WTC11 (cell line): Measurements from ENCODE around the gene GPR108. TPM values are rescaled to one million over a fixed set of nuclear protein-coding genes. Genes with fewer than 3 reads are reported as not detected.
"Not testable (repeated sequence)": the region's sequence is repeated elsewhere in the genome, so short reads cannot be mapped to it uniquely, and the experiment has no call there.

Experiments used
- ATAC-seq: fragments of 200-7000 bp; cut with Tn5 transposase; 2 replicates; pipeline ENCODE4 v1.10.0; 2021; ENCODE audit warnings: mild to moderate bottlenecking, moderate library complexity
- CTCF ChIA-PET: fragments of 300-600 bp; sonication (Branson Sonifier 250); formaldehyde crosslinking; loops from one replicate; lab custom pipeline; 2021; ENCODE audit warnings: antibody characterized with exemption; lab: Charles Lee
- POLR2A ChIA-PET: fragments of 350-600 bp; sonication (Branson Sonifier 250); formaldehyde crosslinking; loops from one replicate; lab custom pipeline; 2021; ENCODE audit warnings: antibody characterized with exemption; lab: Charles Lee
- DNase-seq: peaks from one replicate; pipeline ENCODE4 v3.0.0; 2021; ENCODE audit warnings: low spot score
- H3K27ac Mint-ChIP-seq: 2 replicates; pipeline ENCODE4 v1.8.0; 2021; ENCODE audit warnings: mixed read lengths
- H3K27me3 Mint-ChIP-seq: 2 replicates; pipeline ENCODE4 v1.8.0; 2021; ENCODE audit warnings: low read depth, mild to moderate bottlenecking, moderate library complexity, mixed read lengths
- H3K36me3 Mint-ChIP-seq: 2 replicates; pipeline ENCODE4 v1.8.0; 2021; ENCODE audit warnings: mixed read lengths
- H3K4me1 Mint-ChIP-seq: 2 replicates; pipeline ENCODE4 v1.8.0; 2022; ENCODE audit warnings: mixed read lengths
- H3K4me3 Mint-ChIP-seq: 2 replicates; pipeline ENCODE4 v1.8.0; 2021; ENCODE audit warnings: mild to moderate bottlenecking, moderate library complexity, mixed read lengths
- H3K9me3 Mint-ChIP-seq: 2 replicates; pipeline ENCODE4 v1.8.0; 2021; ENCODE audit warnings: mixed read lengths
- EMX1 ChIP-seq: fragments of 250-450 bp; sonication (Bioruptor Pico); IDR thresholded peaks from 2 replicates; pipeline ENCODE4 v1.8.0; 2021; ENCODE audit warnings: mild to moderate bottlenecking
- FOXP1 ChIP-seq: sonication (generic); formaldehyde crosslinking; IDR thresholded peaks from 2 replicates; pipeline ENCODE4 v1.8.0; 2022; ENCODE audit warnings: missing genetic modification reagents, mild to moderate bottlenecking, moderate library complexity, borderline replicate concordance
- JAZF1 ChIP-seq: fragments of 250-450 bp; sonication (Bioruptor Pico); IDR thresholded peaks from 2 replicates; pipeline ENCODE4 v1.9.0; 2021; ENCODE audit warnings: moderate library complexity, mild to moderate bottlenecking, inconsistent platforms
- MYBL2 ChIP-seq: sonication (generic); formaldehyde crosslinking; IDR thresholded peaks from 2 replicates; pipeline ENCODE4 v1.8.1; 2023; ENCODE audit warnings: mild to moderate bottlenecking, moderate library complexity, missing genetic modification reagents
- NR1H2 ChIP-seq: sonication (generic); formaldehyde crosslinking; IDR thresholded peaks from 2 replicates; pipeline ENCODE4 v1.9.0; 2021; ENCODE audit warnings: mild to moderate bottlenecking, moderate library complexity, missing genetic modification reagents
- SP1 ChIP-seq: sonication (generic); formaldehyde crosslinking; conservative IDR thresholded peaks from 2 replicates; pipeline ENCODE4 v1.8.1; 2022; ENCODE audit warnings: missing genetic modification reagents
- TP53 ChIP-seq: sonication (generic); formaldehyde crosslinking; IDR thresholded peaks from 2 replicates; pipeline ENCODE4 v1.8.1; 2023; ENCODE audit warnings: mild to moderate bottlenecking, missing genetic modification reagents
- ZNF121 ChIP-seq: sonication (generic); formaldehyde crosslinking; IDR thresholded peaks from 2 replicates; pipeline ENCODE4 v1.8.0; 2023; ENCODE audit warnings: missing genetic modification reagents
- total RNA-seq: library from RNA; stranded (reverse); gene quantifications from 3 replicates; pipeline ENCODE4 v1.2.3, GENCODE V29; 2021
- TF ChIP-seq, protein P1 (sequence below): fragments of 200-600 bp; IDR thresholded peaks from 2 replicates; pipeline ENCODE4 v1.8.0; 2022; ENCODE audit warnings: antibody characterized with exemption
- TF ChIP-seq, protein P2 (sequence below): sonication (generic); formaldehyde crosslinking; IDR thresholded peaks from 2 replicates; pipeline ENCODE4 v1.8.1; 2022; ENCODE audit warnings: mild to moderate bottlenecking, missing genetic modification reagents, moderate library complexity, borderline replicate concordance
- TF ChIP-seq, protein P3 (sequence below): sonication (generic); formaldehyde crosslinking; IDR thresholded peaks from 2 replicates; pipeline ENCODE4 v1.8.1; 2022; ENCODE audit warnings: missing genetic modification reagents, borderline replicate concordance
- TF ChIP-seq, protein P4 (sequence below): sonication (generic); formaldehyde crosslinking; IDR thresholded peaks from 2 replicates; pipeline ENCODE4 v1.8.0; 2022; ENCODE audit warnings: mild to moderate bottlenecking, missing genetic modification reagents
- TF ChIP-seq, protein P5 (sequence below): sonication (generic); formaldehyde crosslinking; IDR thresholded peaks from 2 replicates; pipeline ENCODE4 v1.8.0; 2023; ENCODE audit warnings: missing genetic modification reagents, mild to moderate bottlenecking, borderline replicate concordance

The GPR108 gene
- total RNA-seq, 1 experiment from 2014 or later: 48.7 TPM

DNA sequence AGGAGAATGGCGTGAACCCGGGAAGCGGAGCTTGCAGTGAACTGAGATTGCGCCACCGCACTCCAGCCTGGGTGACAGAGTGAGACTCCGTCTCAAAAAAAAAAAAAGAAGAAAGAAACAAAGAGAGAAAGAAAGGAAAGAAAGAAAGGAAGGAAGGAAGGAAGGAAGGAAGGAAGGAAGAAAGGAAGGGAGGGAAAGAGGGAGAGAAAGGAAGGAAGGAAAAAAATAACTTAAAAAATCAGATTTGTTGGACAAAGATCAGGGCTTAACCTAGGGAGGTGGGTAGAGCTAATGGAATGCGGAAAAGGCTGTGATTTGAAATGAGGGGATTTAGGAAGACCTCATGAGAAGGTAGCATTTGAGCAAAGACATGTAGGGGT is 34.3 kb upstream of the GPR108 start:
- POLR2A ChIA-PET: interaction anchor here (0.5 kb wide), 1 partner anchor 1008 kb away, joined by 4 read pairs; no protein-coding TSS in a partner anchor

DNA sequence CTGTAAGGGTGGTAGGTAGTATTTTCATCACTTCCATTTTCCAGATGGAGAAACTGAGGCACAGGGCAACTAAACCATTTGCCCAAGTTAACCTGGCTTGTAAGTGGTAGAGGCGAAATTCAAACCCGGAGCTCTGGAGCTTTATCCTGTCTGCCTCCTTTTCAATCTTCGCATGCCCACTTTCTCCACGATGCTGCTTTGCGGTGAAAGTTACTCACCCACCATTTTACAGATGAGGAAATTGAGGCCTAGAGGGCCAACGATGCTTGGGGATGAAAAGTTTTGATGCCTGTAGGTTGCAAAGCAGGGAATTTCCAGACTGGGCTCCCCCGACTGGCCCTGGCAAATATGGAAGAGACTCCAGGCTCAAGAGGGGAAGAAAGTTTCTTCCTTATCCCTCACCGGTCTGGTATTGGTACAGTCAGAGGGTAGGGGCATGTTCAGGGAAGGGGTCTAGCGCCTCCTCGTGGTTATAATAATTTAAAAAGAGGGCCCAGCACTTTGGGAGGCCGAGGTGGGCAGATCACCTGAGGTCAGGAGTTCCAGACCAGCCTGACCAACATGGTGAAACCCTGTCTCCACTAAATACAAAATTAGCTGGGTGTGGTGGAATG is 31.7 kb upstream of the GPR108 start:
- peak; percentile 45 for DNase-seq
- Mint-ChIP-seq H3K36me3 (no peaks in the 10 kb centered on the region), H3K4me1 (peaks cover 23% of the 10 kb centered on the region), H3K9me3 (no peaks in the 10 kb centered on the region)
- ATAC-seq: no peak
- CTCF ChIA-PET: interaction anchor here (0.6 to 4.0 kb wide), 10 partner anchors 12 to 330 kb away, joined by 3 to 36 read pairs (median 8); partner anchors contain the start of gene GPR108
- TF ChIP-seq, protein P1, sequence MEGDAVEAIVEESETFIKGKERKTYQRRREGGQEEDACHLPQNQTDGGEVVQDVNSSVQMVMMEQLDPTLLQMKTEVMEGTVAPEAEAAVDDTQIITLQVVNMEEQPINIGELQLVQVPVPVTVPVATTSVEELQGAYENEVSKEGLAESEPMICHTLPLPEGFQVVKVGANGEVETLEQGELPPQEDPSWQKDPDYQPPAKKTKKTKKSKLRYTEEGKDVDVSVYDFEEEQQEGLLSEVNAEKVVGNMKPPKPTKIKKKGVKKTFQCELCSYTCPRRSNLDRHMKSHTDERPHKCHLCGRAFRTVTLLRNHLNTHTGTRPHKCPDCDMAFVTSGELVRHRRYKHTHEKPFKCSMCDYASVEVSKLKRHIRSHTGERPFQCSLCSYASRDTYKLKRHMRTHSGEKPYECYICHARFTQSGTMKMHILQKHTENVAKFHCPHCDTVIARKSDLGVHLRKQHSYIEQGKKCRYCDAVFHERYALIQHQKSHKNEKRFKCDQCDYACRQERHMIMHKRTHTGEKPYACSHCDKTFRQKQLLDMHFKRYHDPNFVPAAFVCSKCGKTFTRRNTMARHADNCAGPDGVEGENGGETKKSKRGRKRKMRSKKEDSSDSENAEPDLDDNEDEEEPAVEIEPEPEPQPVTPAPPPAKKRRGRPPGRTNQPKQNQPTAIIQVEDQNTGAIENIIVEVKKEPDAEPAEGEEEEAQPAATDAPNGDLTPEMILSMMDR: peak; percentile 52; the same call in 1 of the 2 replicates
- TF ChIP-seq, protein P2, sequence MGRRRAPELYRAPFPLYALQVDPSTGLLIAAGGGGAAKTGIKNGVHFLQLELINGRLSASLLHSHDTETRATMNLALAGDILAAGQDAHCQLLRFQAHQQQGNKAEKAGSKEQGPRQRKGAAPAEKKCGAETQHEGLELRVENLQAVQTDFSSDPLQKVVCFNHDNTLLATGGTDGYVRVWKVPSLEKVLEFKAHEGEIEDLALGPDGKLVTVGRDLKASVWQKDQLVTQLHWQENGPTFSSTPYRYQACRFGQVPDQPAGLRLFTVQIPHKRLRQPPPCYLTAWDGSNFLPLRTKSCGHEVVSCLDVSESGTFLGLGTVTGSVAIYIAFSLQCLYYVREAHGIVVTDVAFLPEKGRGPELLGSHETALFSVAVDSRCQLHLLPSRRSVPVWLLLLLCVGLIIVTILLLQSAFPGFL (CRISPR knock-in tag): no peak
- TF ChIP-seq MYBL2 (CRISPR knock-in tag): no peak
- TF ChIP-seq, all 79 proteins: peak for 1
- Mint-ChIP-seq H3K27ac (no peak overlapping the region; the same call in 1 of the 2 replicates), H3K4me3 (peak overlapping the region; percentile 8; the same call in 1 of the 2 replicates), H3K27me3 (no peaks in the 10 kb centered on the region; the same call in 1 of the 2 replicates)
- POLR2A ChIA-PET: interaction anchor here (4.5 kb wide), 1 partner anchor 16 kb away, joined by 40 read pairs; no protein-coding TSS in a partner anchor

More for the DNA sequence above, 34.3 kb upstream of the GPR108 start:
- not testable (repeated sequence) for H3K36me3 Mint-ChIP-seq, H3K27ac Mint-ChIP-seq, H3K27me3 Mint-ChIP-seq, DNase-seq, H3K4me3 Mint-ChIP-seq, H3K4me1 Mint-ChIP-seq, ATAC-seq
- peaks cover 15% of the 10 kb centered on the region for H3K9me3 Mint-ChIP-seq
- TF ChIP-seq, protein P3, sequence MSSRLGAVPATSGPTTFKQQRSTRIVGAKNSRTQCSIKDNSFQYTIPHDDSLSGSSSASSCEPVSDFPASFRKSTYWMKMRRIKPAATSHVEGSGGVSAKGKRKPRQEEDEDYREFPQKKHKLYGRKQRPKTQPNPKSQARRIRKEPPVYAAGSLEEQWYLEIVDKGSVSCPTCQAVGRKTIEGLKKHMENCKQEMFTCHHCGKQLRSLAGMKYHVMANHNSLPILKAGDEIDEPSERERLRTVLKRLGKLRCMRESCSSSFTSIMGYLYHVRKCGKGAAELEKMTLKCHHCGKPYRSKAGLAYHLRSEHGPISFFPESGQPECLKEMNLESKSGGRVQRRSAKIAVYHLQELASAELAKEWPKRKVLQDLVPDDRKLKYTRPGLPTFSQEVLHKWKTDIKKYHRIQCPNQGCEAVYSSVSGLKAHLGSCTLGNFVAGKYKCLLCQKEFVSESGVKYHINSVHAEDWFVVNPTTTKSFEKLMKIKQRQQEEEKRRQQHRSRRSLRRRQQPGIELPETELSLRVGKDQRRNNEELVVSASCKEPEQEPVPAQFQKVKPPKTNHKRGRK (CRISPR knock-in tag): 0 out of 2 replicates have a peak, but pooled peaks have one; percentile 18
- CTCF ChIA-PET: interaction anchor here (0.6 to 3.5 kb wide), 7 partner anchors 18 to 502 kb away, joined by 3 to 26 read pairs (median 6); partner anchors contain the start of gene GPR108

DNA sequence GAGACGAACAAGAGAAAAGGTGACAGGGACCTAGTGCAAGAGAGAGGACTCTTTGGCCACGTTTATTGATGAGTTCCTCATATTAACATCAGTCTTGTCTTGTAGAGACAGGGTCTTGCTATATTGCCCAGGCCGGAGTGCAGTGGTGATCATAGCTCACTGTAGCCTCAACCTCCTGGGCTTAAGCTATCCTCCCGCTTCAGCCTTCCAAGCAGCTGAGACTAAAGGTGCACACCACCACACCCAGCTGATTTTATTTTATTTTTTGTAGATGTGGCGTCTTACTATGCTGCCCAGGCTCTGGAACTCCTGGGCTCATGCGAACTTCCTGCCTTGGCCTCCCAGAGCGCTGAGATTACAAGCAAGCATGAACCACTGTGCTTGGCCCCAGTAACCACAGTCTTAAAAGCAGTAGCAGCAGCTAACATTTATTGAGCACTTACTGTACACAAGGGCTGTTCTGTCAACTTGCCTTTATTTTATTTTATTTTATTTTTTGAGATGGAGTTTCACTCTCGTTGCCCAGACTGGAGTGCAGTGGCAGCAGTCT is 30.9 kb upstream of the GPR108 start:
- ATAC-seq (no peak), DNase-seq (no peak)
- Mint-ChIP-seq H3K27ac (peak overlapping the region; percentile 93; the same call in 1 of the 2 replicates), H3K27me3 (no peaks in the 10 kb centered on the region; the same call in 1 of the 2 replicates), H3K36me3 (no peaks in the 10 kb centered on the region), H3K4me1 (peaks cover 21% of the 10 kb centered on the region), H3K4me3 (peak overlapping the region; percentile 89), H3K9me3 (no peaks in the 10 kb centered on the region)
- TF ChIP-seq ZNF121 (CRISPR knock-in tag): peak; percentile 94
- TF ChIP-seq FOXP1: no peak
- TF ChIP-seq NR1H2: no peak
- POLR2A ChIA-PET: interaction anchor here (3.0 to 4.5 kb wide), 2 partner anchors 15 to 30 kb away, joined by 19 to 40 read pairs; partner anchors contain the start of gene GPR108
- CTCF ChIA-PET: interaction anchor here (0.8 to 4.0 kb wide), 9 partner anchors 12 to 331 kb away, joined by 3 to 36 read pairs (median 9); partner anchors contain the start of gene GPR108

DNA sequence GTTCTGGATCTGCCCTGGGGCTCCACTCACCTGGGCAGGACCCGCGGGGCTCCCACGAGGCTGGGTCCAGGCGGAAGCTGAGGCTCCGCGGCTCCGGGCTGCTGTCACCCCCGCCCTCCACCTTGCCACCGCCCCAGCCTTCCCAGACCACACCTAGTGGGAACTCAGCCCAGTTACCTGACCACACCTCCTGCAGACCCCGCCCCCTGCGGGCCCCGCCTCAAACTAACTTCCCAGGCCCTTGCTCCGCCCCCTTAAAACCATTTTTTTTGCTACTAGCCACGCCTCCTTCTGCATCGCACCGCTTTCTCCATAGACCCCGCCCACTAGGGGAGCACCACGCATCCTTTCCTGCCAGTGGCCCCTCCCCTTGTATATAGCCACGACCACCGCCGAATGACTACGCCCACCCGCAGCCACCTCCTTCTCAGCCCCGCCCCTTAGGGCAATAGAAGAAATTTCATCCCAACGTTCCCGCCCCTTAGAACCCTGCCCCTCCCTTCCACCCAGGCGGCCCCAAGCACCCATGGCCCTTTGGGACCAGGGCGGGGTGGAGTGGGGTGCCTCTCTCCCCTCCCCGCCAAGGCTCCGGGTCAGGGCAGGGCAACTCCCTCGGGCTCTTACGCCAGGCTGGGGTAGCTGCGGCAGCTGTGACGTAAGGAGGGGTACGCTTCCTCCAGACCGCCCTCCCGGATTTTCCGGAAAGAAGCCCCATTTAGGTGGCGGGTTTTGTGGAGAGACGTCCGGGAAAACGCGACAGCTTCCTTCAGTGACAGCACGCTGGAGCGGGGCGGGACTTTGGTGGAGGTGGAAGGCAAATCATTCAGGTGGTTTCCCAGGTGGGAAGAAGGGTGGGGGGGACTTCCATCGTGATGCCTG is 30.2 kb upstream of the GPR108 start, which contains the start of gene SH2D3A:
Gene SH2D3A, minus strand, starts transcription at position 79 of the 879 bp plus-strand sequence. CDS start 3,687 bp downstream, outside the sequence.
- ChIA-PET CTCF (interaction anchor here (1.0 to 4.0 kb wide), 8 partner anchors 13 to 332 kb away, joined by 3 to 36 read pairs (median 10); partner anchors contain the start of gene GPR108), POLR2A (interaction anchor here (1.0 to 4.5 kb wide), 4 partner anchors 14 to 395 kb away, joined by 3 to 40 read pairs (median 12); partner anchors contain the start of genes ALKBH7 and GPR108)
- H3K9me3 Mint-ChIP-seq: no peaks in the 10 kb centered on the region
- ATAC-seq (peak; percentile 83), DNase-seq (peak; percentile 97)
- H3K4me1 Mint-ChIP-seq: peaks cover 20% of the 10 kb centered on the region
- no peaks in the 10 kb centered on the region; the same call in 1 of the 2 replicates for H3K27me3 Mint-ChIP-seq
- peak within 1 kb of the TSS; percentile 100 for H3K27ac Mint-ChIP-seq
- peak within 1 kb of the TSS; percentile 89 for H3K4me3 Mint-ChIP-seq
- peaks cover under 1% of the 10 kb centered on the region; the same call in 1 of the 2 replicates for H3K36me3 Mint-ChIP-seq
- TF ChIP-seq SP1 (CRISPR knock-in tag) (peak; percentile 77), EMX1 (CRISPR knock-in tag) (no peak), TP53 (no peak), JAZF1 (no peak)
- TF ChIP-seq, protein P4, sequence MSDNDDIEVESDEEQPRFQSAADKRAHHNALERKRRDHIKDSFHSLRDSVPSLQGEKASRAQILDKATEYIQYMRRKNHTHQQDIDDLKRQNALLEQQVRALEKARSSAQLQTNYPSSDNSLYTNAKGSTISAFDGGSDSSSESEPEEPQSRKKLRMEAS: peak; percentile 44; the same call in 1 of the 2 replicates
- TF ChIP-seq, protein P5, sequence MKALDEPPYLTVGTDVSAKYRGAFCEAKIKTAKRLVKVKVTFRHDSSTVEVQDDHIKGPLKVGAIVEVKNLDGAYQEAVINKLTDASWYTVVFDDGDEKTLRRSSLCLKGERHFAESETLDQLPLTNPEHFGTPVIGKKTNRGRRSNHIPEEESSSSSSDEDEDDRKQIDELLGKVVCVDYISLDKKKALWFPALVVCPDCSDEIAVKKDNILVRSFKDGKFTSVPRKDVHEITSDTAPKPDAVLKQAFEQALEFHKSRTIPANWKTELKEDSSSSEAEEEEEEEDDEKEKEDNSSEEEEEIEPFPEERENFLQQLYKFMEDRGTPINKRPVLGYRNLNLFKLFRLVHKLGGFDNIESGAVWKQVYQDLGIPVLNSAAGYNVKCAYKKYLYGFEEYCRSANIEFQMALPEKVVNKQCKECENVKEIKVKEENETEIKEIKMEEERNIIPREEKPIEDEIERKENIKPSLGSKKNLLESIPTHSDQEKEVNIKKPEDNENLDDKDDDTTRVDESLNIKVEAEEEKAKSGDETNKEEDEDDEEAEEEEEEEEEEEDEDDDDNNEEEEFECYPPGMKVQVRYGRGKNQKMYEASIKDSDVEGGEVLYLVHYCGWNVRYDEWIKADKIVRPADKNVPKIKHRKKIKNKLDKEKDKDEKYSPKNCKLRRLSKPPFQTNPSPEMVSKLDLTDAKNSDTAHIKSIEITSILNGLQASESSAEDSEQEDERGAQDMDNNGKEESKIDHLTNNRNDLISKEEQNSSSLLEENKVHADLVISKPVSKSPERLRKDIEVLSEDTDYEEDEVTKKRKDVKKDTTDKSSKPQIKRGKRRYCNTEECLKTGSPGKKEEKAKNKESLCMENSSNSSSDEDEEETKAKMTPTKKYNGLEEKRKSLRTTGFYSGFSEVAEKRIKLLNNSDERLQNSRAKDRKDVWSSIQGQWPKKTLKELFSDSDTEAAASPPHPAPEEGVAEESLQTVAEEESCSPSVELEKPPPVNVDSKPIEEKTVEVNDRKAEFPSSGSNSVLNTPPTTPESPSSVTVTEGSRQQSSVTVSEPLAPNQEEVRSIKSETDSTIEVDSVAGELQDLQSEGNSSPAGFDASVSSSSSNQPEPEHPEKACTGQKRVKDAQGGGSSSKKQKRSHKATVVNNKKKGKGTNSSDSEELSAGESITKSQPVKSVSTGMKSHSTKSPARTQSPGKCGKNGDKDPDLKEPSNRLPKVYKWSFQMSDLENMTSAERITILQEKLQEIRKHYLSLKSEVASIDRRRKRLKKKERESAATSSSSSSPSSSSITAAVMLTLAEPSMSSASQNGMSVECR (CRISPR knock-in tag): peak; percentile 56; the same call in 1 of the 2 replicates
